ENCODE data around the gene CTAGE15.
A peak's percentile ranks its signal among the peaks of the same experiment; 100 is the strongest.
"Not testable (repeated sequence)": the region's sequence is repeated elsewhere in the genome, so short reads cannot be mapped to it uniquely, and the experiment has no call there.

Gene CTAGE15

DNA sequence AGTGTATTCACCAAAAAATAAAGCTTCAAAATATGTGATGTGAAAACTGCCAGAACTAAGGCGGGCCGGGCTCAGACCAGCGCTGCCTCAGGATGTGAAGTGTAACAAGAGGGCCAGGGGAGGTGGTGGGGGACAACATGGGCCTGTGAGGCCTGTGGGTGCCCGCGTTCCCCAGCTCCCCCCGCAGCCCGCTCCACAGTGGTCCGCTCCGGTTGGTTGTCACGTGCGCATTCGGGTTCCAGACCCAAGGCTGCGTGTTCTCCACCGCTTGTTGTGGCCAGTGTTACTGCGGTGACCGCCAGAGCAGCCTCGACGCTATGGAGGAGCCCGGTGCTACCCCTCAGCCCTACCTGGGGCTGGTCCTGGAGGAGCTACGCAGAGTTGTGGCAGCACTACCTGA is at the start of gene CTAGE15:
TSS of gene CTAGE15 (plus strand) at position 301 of the 400 bp plus-strand sequence. CDS start at position 318, 17 bp downstream.
- DNase-seq (ENCODE audit: low read depth in 4 of 4, low spot score in 1 of 4), result not testable (repeated sequence)

GRCh38 chr7:143522309-143522916 is 49.2 kb upstream of the CTAGE15 start:
- not testable (repeated sequence) for DNase-seq (ENCODE audit: low read depth in 4 of 4, low spot score in 1 of 4)

DNA sequence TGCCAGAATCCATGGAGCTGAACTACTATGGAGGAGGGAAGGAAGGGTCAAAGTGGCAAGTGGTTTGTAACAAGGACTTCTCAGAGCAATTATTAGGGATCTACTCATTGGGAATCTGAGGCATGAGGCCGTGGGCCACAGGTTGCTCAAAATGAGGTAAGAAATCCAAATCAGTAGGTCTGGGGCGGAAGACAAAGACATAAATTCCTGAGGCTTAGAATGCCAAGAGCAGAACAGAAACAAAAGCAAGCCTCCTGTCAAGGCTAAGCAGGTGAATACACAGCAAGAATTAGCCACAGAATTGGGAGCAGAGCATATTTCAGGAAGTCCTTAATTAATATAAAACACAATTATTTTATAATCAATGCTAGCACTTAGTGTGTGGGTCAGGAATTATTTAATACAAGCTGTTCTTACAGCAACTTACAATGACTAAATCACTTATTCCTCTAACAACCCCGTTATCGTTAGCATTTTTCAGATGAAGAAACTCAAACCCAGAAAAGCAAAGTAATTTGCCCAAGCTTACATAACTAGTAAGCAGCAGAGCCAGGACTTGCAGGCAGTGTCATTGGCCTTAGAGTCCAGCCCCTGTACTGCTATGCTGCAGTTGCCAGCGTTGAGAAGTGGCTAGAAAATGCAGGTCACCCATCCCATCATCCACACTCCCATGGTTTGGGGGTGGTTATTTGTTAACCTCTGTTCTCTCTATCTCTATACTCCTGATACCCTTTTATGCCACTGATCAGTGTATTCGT is 40.3 kb upstream of the CTAGE15 start:
- not testable (repeated sequence) for DNase-seq (ENCODE audit: low read depth in 4 of 4, low spot score in 1 of 4)

- DNase-seq (ENCODE audit: low read depth in 4 of 4, low spot score in 1 of 4), result not testable (repeated sequence)
Observed at GRCh38 chr7:143531932-143532331, 39.7 kb upstream of the CTAGE15 start.

DNA sequence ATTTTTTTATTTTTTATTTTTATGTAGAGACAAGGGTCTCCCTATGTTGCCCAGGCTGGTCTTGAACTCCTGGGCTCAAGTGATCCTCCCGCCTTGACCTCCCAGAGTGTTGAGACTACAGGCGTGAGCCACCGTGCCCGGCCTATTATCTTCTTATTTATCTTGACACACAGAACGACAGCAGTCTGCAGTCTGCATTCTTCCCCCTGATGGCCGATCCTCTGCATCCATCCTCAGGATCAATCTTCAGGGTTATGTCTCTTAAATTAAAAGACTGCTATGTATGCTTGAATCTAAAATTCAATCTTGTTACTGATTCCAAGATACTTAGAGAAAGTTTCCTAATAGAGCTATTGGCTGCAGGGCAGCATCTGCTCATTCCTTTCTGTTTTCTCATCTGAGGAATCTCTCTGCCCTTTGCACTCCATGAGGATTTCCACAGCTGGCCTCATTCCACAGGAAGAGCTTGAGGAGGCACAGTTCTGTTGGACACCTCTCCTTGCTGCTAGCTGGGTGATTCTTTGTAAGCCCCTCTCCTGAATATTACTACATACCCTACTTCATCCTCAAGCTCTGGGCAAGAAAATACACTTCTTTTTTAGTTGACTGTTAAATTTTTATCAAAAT is 38.3 kb upstream of the CTAGE15 start:
- not testable (repeated sequence) for DNase-seq (ENCODE audit: low read depth in 4 of 4, low spot score in 1 of 4)

- not testable (repeated sequence) for DNase-seq (ENCODE audit: low read depth in 4 of 4, low spot score in 1 of 4)
Observed at GRCh38 chr7:143536443-143536842, 35.2 kb upstream of the CTAGE15 start.

DNA sequence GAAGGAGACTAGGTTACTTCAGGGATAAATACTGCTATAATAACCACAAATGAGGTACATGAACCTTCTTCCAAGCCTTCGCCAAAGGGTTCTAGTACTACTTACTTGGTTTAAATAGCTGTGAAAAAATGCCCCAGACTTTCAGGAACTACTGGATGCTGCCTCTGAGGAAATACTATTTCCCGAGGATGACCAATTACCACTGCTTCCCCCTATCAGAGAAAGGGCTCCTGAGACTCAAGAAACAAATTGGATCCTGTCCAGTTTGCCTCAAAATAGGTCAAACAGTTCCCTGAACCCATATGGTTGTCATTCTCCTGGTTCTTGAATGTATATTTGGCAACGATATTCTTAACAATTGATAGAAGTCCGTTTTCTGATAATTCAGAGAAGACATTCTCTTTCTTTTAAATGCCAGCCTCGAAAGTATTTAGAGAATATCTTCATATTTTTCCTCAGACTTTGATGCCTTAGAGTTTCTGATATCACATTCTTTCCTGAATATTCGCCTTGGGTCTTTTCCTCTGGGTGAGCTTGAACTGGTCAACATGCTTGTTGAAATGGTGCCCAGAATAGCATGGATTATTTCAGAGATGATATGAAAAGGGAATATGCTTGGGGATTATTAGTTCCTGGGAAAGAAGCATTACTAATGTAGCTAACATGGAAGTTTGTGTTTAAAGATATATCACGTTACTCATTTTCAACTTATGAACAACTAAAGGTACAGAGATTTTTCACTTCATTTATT is 28.1 kb upstream of the CTAGE15 start:
- not testable (repeated sequence) for DNase-seq (ENCODE audit: low read depth in 4 of 4, low spot score in 1 of 4)

DNA sequence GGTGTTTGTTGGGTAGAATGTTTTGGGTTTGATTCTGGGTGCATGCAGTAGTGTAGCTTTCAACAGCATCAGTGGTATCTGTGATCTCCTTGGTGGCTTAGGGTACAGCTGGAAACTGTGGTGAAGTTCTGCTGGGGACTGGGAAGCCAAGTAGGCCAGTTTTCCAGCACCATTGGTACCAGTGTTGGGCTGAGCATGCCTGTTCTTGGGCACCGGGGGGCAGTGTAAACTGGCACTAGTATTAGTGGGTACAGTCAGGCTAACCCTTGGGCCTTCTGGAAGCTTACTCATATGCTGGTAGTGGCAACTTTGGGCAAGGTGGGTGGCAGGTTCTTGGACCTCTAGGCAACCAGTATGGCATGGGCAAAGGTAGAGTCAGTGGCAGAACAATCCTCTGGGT is 15.6 kb upstream of the CTAGE15 start:
- DNase-seq (ENCODE audit: low read depth in 4 of 4, low spot score in 1 of 4), result not testable (repeated sequence)

DNA sequence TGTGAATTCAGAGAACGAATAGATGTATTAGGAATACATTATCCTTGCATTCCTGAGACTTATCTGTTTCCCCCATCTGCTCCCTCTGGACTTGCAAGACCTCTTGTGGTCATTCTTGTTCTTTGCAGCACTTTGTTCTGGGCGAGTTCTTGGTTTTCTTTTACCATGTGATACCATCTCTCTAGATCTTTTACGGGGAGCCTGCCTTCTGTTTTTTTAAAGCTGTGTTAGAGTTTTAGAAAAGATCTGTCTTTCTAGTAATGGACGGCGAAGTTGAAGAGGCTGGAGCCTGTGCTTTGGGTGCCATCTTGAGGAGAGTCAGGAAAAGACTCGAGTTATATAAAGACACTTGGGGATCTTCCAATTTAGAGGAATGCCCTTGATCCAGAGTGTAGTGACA is 8.3 kb upstream of the CTAGE15 start:
- not testable (repeated sequence) for DNase-seq (ENCODE audit: low read depth in 4 of 4, low spot score in 1 of 4)

DNA sequence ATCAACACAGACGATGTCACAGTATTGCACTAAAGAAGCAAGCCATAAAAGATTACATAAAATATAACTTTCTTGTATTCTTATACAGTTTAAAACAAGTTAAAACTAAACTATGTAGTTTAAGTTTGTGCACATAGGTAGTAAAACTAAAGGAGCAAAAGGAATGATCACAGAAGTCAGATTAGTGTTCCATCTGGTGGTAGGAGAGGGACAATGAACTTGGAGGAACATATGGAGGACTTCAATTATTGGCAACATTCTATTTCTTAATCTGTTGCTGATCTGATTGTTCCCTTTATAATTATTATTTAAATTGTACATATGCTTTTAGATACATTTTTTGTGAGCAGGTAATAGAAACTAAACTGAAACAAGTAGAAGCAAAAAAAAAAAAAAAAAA is 5.6 kb upstream of the CTAGE15 start:
- DNase-seq (ENCODE audit: low read depth in 4 of 4, low spot score in 1 of 4), result not testable (repeated sequence)

- DNase-seq (ENCODE audit: low read depth in 4 of 4, low spot score in 1 of 4), result not testable (repeated sequence)
Observed at GRCh38 chr7:143588183-143588582, 16.6 kb downstream of the CTAGE15 start.

- not testable (repeated sequence) for DNase-seq (ENCODE audit: low read depth in 4 of 4, low spot score in 1 of 4)
Observed at GRCh38 chr7:143589897-143590296, 18.3 kb downstream of the CTAGE15 start.

GRCh38 chr7:143598086-143598485 is 26.5 kb downstream of the CTAGE15 start:
- DNase-seq (ENCODE audit: low read depth in 4 of 4, low spot score in 1 of 4), result not testable (repeated sequence)

- DNase-seq (ENCODE audit: low read depth in 4 of 4, low spot score in 1 of 4), result not testable (repeated sequence)
Observed at GRCh38 chr7:143603549-143603948, 31.9 kb downstream of the CTAGE15 start.

- not testable (repeated sequence) for DNase-seq (ENCODE audit: low read depth in 4 of 4, low spot score in 1 of 4)
Observed at GRCh38 chr7:143606088-143606487, 34.5 kb downstream of the CTAGE15 start.

DNA sequence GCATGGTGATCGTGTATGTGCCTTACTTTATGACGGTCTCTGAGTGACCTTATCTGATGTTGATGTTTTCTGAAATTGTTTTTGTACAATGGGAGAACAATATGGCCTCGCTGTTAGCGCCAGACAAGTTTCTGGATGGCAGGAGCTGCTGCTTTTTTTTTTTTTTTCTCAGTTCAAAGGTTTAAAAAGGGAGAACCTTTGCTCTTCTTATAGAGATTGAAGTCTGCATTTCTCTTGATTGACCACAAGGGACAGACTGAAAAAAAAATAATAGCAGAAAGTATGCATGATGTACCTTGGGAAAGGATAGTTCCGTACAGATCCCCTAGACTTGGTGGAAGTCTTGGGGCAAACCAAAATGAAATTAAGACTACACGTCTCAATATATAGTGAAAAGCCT is 43.9 kb downstream of the CTAGE15 start:
- DNase-seq (ENCODE audit: low read depth in 4 of 4, low spot score in 1 of 4), result not testable (repeated sequence)

DNA sequence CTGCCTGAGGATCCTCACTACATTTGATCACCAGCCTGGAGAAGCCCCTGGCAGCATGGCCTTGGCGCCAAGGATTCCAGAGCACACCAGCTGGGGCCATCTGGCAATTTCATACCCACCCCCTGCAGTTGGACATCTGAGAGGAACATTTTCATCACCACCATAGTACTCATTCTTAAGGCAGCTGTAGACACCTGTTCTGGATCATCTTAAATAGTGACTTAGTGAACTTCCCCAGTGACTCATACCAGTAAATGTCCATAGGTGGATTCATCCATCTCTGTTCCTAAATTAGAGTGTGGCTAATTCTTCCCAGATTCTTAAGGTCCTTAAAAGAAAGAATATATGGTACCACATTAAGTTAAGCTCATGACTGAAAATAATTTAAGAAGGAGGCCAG is 45.6 kb downstream of the CTAGE15 start:
- DNase-seq (ENCODE audit: low read depth in 4 of 4, low spot score in 1 of 4), result not testable (repeated sequence)

DNA sequence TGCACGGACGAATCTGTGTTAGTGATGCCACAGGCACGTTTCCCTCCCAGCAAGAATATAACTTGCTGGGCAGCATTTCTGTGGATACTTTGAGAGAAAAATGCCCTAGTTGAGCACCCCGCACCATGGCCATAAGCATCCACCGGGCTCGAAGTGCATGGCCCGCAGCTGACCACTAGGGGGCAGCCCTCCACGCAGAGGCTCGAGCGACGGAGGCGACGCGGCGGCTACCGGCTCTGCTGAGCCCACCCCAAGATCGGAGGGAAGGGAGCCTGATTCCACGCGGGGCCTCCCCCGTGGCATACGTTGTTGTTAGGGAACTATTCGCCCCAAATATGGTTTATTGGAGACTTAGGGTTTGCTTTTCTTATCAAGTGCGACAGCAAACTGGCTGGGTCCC is 48.5 kb downstream of the CTAGE15 start:
- DNase-seq (ENCODE audit: low read depth in 4 of 4, low spot score in 1 of 4), result peak in 1 of 4 experiments; percentile 50

- DNase-seq (ENCODE audit: low read depth in 4 of 4, low spot score in 1 of 4), result peak; percentile 36 to 55 (median 52)
Observed at GRCh38 chr7:143620646-143621045, 49.0 kb downstream of the CTAGE15 start, which contains the start of gene TCAF2. Gene TCAF2 (plus strand): TSS chr7:143620974.

- DNase-seq (ENCODE audit: low read depth in 4 of 4, low spot score in 1 of 4), result not testable (repeated sequence)
Observed at GRCh38 chr7:143621175-143621574, 49.6 kb downstream of the CTAGE15 start.

DNA sequence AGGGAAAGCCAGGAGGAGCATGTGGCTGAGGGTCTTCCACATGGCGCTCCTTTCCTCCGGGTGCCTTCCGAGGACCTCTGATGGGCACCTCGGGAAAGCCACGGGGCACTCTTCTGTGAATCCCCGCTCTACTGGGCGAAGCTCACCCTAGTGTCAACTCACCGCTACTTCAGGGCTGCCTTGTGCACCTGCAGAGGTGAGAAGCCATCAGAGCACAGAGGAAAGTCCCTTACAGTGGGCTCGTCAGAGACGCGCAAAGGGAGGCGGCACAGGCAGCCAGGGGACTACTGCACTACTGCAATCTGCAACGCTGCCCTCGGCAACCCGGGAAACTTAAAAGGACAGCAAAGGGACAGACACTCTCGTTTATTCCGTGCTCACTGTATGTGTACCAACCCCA is 50.5 kb downstream of the CTAGE15 start:
- DNase-seq (ENCODE audit: low read depth in 4 of 4, low spot score in 1 of 4), result not testable (repeated sequence)

Data from stimulated activated CD4-positive, alpha-beta T cell treated with anti-CD3 and anti-CD28 coated beads, Interleukin-1b, Interleukin-23, amount 100 ng/mL, for 24 hours (primary cell).